Nephron progenitor cell (in vitro differentiated cells): ENCODE measurements around the gene RNF182.
"Not testable (repeated sequence)": the region's sequence is repeated elsewhere in the genome, so short reads cannot be mapped to it uniquely, and the experiment has no call there.

Experiments
- DNase-seq: peaks from one replicate; pipeline ENCODE4 v3.0.0; 2021
- H3K27ac Mint-ChIP-seq: 2 replicates; pipeline ENCODE4 v1.8.0; 2021; ENCODE audit warnings: mild to moderate bottlenecking, moderate library complexity, mixed read lengths
- H3K27me3 Mint-ChIP-seq: 2 replicates; pipeline ENCODE4 v1.8.0; 2021; ENCODE audit warnings: mild to moderate bottlenecking, low read depth, mixed read lengths; ENCODE audit not compliant: poor library complexity
- H3K36me3 Mint-ChIP-seq: 2 replicates; pipeline ENCODE4 v1.8.0; 2021; ENCODE audit warnings: low read depth, mixed read lengths
- H3K4me1 Mint-ChIP-seq: 2 replicates; pipeline ENCODE4 v1.8.0; 2021; ENCODE audit warnings: mixed read lengths
- H3K4me3 Mint-ChIP-seq: 2 replicates; pipeline ENCODE4 v1.8.0; 2021; ENCODE audit warnings: mild to moderate bottlenecking, moderate library complexity, mixed read lengths
- H3K9me3 Mint-ChIP-seq: 2 replicates; pipeline ENCODE4 v1.8.0; 2021; ENCODE audit warnings: mild to moderate bottlenecking, moderate library complexity, mixed read lengths
- CTCF ChIP-seq: fragments of 200-600 bp; sonication (generic); IDR thresholded peaks from 2 replicates; pipeline ENCODE4 v1.5.0; 2021; ENCODE audit warnings: antibody characterized with exemption

The RNF182 gene

GRCh38 chr6:14012313-14013030 is 87.7 kb downstream of the RNF182 start:
- no peak overlapping the region for H3K4me3 Mint-ChIP-seq
- H3K36me3 Mint-ChIP-seq, result no peaks in the 10 kb centered on the region
- H3K4me1 Mint-ChIP-seq, result peaks cover 8% of the 10 kb centered on the region
- peaks cover 9% of the 10 kb centered on the region for H3K9me3 Mint-ChIP-seq
- TF ChIP-seq CTCF, result no peak
- peaks cover 18% of the 10 kb centered on the region for H3K27me3 Mint-ChIP-seq
- no peak overlapping the region for H3K27ac Mint-ChIP-seq
- no peak for DNase-seq

- Mint-ChIP-seq H3K4me3 (no peak overlapping the region), H3K36me3 (no peaks in the 10 kb centered on the region), H3K4me1 (peaks cover 15% of the 10 kb centered on the region), H3K27ac (no peak overlapping the region), H3K9me3 (peaks cover 18% of the 10 kb centered on the region), H3K27me3 (peaks cover 37% of the 10 kb centered on the region)
- DNase-seq, result no peak
- TF ChIP-seq CTCF, result no peak
Measured at GRCh38 chr6:14015964-14016363, 91.2 kb downstream of the RNF182 start.

- DNase-seq, result no peak
- H3K27me3 Mint-ChIP-seq, result peaks cover 37% of the 10 kb centered on the region
- peaks cover 18% of the 10 kb centered on the region for H3K9me3 Mint-ChIP-seq
- no peak overlapping the region for H3K27ac Mint-ChIP-seq
- no peak for TF ChIP-seq CTCF
- H3K4me1 Mint-ChIP-seq, result peaks cover 19% of the 10 kb centered on the region
- no peak overlapping the region for H3K4me3 Mint-ChIP-seq
- H3K36me3 Mint-ChIP-seq, result no peaks in the 10 kb centered on the region
Measured at GRCh38 chr6:14016432-14016831, 91.7 kb downstream of the RNF182 start.

- peaks cover 24% of the 10 kb centered on the region for H3K4me1 Mint-ChIP-seq
- peaks cover 12% of the 10 kb centered on the region for H3K9me3 Mint-ChIP-seq
- H3K27ac Mint-ChIP-seq, result no peak overlapping the region
- no peak for TF ChIP-seq CTCF
- H3K27me3 Mint-ChIP-seq, result peaks cover 37% of the 10 kb centered on the region
- H3K4me3 Mint-ChIP-seq, result no peak overlapping the region
- no peaks in the 10 kb centered on the region for H3K36me3 Mint-ChIP-seq
- no peak for DNase-seq
Measured at GRCh38 chr6:14016935-14017625, 92.3 kb downstream of the RNF182 start.

- H3K36me3 Mint-ChIP-seq, result no peaks in the 10 kb centered on the region
- no peak overlapping the region for H3K27ac Mint-ChIP-seq
- no peak overlapping the region for H3K4me3 Mint-ChIP-seq
- H3K4me1 Mint-ChIP-seq, result peaks cover 24% of the 10 kb centered on the region
- no peak for TF ChIP-seq CTCF
- H3K27me3 Mint-ChIP-seq, result peaks cover 37% of the 10 kb centered on the region
- DNase-seq, result peak; percentile 18
- H3K9me3 Mint-ChIP-seq, result peaks cover 9% of the 10 kb centered on the region
Measured at GRCh38 chr6:14017626-14018475, 93.1 kb downstream of the RNF182 start.

- not testable (repeated sequence) for H3K36me3 Mint-ChIP-seq, H3K9me3 Mint-ChIP-seq, H3K27ac Mint-ChIP-seq, DNase-seq
- H3K4me3 Mint-ChIP-seq, result peak overlapping the region; percentile 47
- H3K4me1 Mint-ChIP-seq, result peaks cover 24% of the 10 kb centered on the region
- H3K27me3 Mint-ChIP-seq, result peaks cover 33% of the 10 kb centered on the region
Measured at GRCh38 chr6:14018559-14018958, 93.8 kb downstream of the RNF182 start.
